OCI-LY1 (cell line): ENCODE measurements around the gene NDUFA7.
"Not testable (repeated sequence)": the region's sequence is repeated elsewhere in the genome, so short reads cannot be mapped to it uniquely, and the experiment has no call there.

Source experiments
- H2AFZ ChIP-seq: fragments of 200-600 bp; sonication (generic), shearing (Covaris generic); 2 replicates; pipeline ENCODE4 v1.6.0; 2014; ENCODE audit warnings: antibody characterized with exemption, mild to moderate bottlenecking, low read length
- H3F3A ChIP-seq: fragments of 200-600 bp; sonication (generic), shearing (Covaris generic); 2 replicates; pipeline ENCODE4 v1.6.0; 2014; ENCODE audit warnings: mild to moderate bottlenecking, antibody characterized with exemption, low read length, moderate library complexity; ENCODE audit not compliant: insufficient read depth
- H3K27ac ChIP-seq: fragments of 200-600 bp; sonication (generic); 2 replicates; pipeline ENCODE4 v1.5.1; 2014; ENCODE audit warnings: low read length, mixed run types, mild to moderate bottlenecking, low read depth; ENCODE audit not compliant: poor library complexity, severe bottlenecking
- H3K27me3 ChIP-seq: fragments of 200-600 bp; sonication (generic); 2 replicates; pipeline ENCODE4 v1.6.0; 2014; ENCODE audit warnings: antibody characterized with exemption, mild to moderate bottlenecking, low read length, moderate library complexity; ENCODE audit not compliant: insufficient read depth
- H3K36me3 ChIP-seq: fragments of 200-600 bp; sonication (generic); 2 replicates; pipeline ENCODE4 v1.6.1; 2014; ENCODE audit warnings: mild to moderate bottlenecking, antibody characterized with exemption, low read length, moderate library complexity, mixed read lengths; ENCODE audit not compliant: insufficient read depth
- H3K4me1 ChIP-seq: fragments of 200-600 bp; sonication (generic); 2 replicates; pipeline ENCODE4 v1.5.1; 2014; ENCODE audit warnings: mild to moderate bottlenecking, low read length, moderate library complexity; ENCODE audit not compliant: insufficient read depth, severe bottlenecking
- H3K4me2 ChIP-seq: fragments of 200-600 bp; sonication (generic), shearing (Covaris generic); 2 replicates; pipeline ENCODE4 v1.6.1; 2014; ENCODE audit warnings: low read length
- H3K4me3 ChIP-seq: fragments of 200-600 bp; sonication (generic); 2 replicates; pipeline ENCODE4 v1.5.1; 2014; ENCODE audit warnings: low read length, low read depth, mild to moderate bottlenecking, mixed read lengths; ENCODE audit not compliant: poor library complexity, severe bottlenecking
- H3K79me2 ChIP-seq: fragments of 200-600 bp; shearing (Covaris generic); 2 replicates; pipeline ENCODE4 v1.6.1; 2016; ENCODE audit warnings: mixed run types, low read length, mixed read lengths; ENCODE audit not compliant: insufficient read depth
- H3K9ac ChIP-seq: fragments of 200-600 bp; sonication (generic), shearing (Covaris generic); 2 replicates; pipeline ENCODE4 v1.6.1; 2014; ENCODE audit warnings: mild to moderate bottlenecking, low read length, mixed read lengths
- H3K9me2 ChIP-seq: fragments of 200-600 bp; sonication (generic), shearing (Covaris generic); 2 replicates; pipeline ENCODE4 v1.6.1; 2014; ENCODE audit warnings: low read depth, mild to moderate bottlenecking, low read length, mixed read lengths
- H3K9me3 ChIP-seq: fragments of 200-600 bp; shearing (Covaris generic); 2 replicates; pipeline ENCODE4 v1.6.1; 2014; ENCODE audit warnings: low read length, mixed read lengths
- H4K20me1 ChIP-seq: fragments of 200-600 bp; sonication (generic), shearing (Covaris generic); 2 replicates; pipeline ENCODE4 v1.6.0; 2016; ENCODE audit warnings: mild to moderate bottlenecking, low read length; ENCODE audit not compliant: insufficient read depth
- EZH2 ChIP-seq: fragments of 200-600 bp; sonication (generic), shearing (Covaris generic); IDR thresholded peaks from 2 replicates; pipeline ENCODE4 v1.8.0; 2017; ENCODE audit warnings: borderline replicate concordance, mixed run types, mild to moderate bottlenecking, antibody characterized with exemption, low read length, moderate library complexity, mixed read lengths
- TF ChIP-seq, protein P1 (sequence below): fragments of 200-600 bp; sonication (generic), shearing (Covaris generic); IDR thresholded peaks from 2 replicates; pipeline ENCODE4 v1.5.1; 2017; ENCODE audit warnings: mild to moderate bottlenecking, antibody characterized with exemption, low read length, moderate library complexity, mixed read lengths

NDUFA7 gene

DNA sequence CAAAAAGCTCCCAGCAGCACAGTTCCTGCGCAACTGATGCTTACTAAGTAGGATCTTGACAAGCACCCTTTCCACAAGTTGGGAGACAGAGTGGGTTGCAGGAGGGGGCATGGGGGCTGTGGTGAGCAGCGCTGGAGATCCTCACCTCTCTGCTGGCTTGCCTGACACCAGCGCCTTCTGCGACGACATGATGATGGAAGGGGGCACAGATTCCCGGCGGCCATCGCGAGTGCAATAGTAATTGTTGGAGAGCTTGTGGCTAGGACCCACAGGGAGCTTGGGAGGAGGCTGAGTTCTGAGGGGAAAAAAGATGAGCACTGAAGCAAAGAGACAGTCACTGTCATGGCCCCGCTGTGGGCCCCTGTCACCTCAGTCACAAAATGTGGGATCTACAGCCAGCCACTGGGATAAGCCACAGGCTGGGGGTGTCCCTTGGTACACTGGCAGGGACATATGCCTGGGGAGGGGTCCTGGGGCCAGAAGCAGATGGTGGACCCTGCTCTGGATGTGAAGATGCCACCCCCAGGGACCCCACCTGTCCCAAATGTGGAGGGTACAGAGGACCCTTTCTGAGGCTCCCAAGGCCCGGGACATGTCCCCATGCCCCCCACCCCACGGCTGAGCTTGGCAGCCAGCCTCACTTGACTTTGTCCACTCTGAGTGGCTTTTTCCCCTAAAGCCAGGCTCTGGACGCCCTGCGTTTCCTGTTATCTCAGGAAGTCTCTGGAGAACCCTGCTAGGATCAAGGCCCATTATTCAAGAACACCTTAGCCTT is 4.6 kb downstream of the NDUFA7 start:
- H3K9ac ChIP-seq, result peak overlapping the region; percentile 22; the same call in 1 of the 2 replicates
- H4K20me1 ChIP-seq, result no peaks in the 10 kb centered on the region
- H3K9me3 ChIP-seq, result no peaks in the 10 kb centered on the region
- no peak overlapping the region for H3K4me3 ChIP-seq
- H3K79me2 ChIP-seq, result peaks cover 14% of the 10 kb centered on the region; the same call in 1 of the 2 replicates
- peak overlapping the region; percentile 1; the same call in 1 of the 2 replicates for H3K4me2 ChIP-seq
- H3K27ac ChIP-seq, result peak overlapping the region; percentile 49
- peaks cover 26% of the 10 kb centered on the region for H3K4me1 ChIP-seq
- H3K27me3 ChIP-seq, result no peaks in the 10 kb centered on the region
- no peak for TF ChIP-seq EZH2
- TF ChIP-seq, protein P1, sequence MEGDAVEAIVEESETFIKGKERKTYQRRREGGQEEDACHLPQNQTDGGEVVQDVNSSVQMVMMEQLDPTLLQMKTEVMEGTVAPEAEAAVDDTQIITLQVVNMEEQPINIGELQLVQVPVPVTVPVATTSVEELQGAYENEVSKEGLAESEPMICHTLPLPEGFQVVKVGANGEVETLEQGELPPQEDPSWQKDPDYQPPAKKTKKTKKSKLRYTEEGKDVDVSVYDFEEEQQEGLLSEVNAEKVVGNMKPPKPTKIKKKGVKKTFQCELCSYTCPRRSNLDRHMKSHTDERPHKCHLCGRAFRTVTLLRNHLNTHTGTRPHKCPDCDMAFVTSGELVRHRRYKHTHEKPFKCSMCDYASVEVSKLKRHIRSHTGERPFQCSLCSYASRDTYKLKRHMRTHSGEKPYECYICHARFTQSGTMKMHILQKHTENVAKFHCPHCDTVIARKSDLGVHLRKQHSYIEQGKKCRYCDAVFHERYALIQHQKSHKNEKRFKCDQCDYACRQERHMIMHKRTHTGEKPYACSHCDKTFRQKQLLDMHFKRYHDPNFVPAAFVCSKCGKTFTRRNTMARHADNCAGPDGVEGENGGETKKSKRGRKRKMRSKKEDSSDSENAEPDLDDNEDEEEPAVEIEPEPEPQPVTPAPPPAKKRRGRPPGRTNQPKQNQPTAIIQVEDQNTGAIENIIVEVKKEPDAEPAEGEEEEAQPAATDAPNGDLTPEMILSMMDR, result no peak
- no peak overlapping the region for H2AFZ ChIP-seq
- peaks cover 47% of the 10 kb centered on the region for H3K36me3 ChIP-seq
- no peaks in the 10 kb centered on the region for H3F3A ChIP-seq
- H3K9me2 ChIP-seq, result no peaks in the 10 kb centered on the region

DNA sequence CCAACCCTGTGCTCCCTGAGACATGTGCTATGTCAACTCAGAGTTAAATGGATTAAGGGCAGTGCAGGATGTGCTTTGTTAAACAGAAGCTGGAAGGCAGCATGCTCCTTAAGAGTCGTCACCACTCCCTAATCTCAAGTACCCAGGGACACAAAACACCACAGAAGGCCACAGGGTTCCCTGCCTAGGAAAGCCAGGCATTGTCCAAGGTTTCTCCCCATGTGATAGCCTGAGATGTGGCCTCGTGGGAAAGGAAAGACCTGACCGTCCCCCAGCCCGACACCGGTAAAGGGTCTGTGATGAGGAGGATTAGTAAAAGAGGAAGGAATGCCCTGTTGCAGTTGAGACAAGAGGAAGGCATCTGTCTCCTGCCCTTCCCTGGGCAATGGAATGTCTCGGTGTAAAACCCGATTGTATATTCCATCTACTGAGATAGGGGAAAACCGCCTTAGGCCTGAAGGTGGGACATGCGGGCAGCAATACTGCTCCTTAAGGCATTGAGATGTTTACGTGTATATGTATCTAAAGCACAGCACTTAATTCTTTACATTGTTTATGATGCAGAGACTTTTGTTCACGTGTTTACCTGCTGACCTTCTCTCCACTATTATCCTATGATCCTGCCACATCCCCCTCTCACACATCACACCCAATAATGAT is 6.1 kb downstream of the NDUFA7 start:
- not testable (repeated sequence) for H3K9me2 ChIP-seq, H3F3A ChIP-seq, H3K27me3 ChIP-seq, H3K9ac ChIP-seq, H3K4me2 ChIP-seq, H3K27ac ChIP-seq, H3K4me3 ChIP-seq, H2AFZ ChIP-seq, H3K79me2 ChIP-seq, H3K9me3 ChIP-seq, H4K20me1 ChIP-seq
- Histone ChIP-seq H3K4me1 (peaks cover 22% of the 10 kb centered on the region), H3K36me3 (peaks cover 61% of the 10 kb centered on the region)

DNA sequence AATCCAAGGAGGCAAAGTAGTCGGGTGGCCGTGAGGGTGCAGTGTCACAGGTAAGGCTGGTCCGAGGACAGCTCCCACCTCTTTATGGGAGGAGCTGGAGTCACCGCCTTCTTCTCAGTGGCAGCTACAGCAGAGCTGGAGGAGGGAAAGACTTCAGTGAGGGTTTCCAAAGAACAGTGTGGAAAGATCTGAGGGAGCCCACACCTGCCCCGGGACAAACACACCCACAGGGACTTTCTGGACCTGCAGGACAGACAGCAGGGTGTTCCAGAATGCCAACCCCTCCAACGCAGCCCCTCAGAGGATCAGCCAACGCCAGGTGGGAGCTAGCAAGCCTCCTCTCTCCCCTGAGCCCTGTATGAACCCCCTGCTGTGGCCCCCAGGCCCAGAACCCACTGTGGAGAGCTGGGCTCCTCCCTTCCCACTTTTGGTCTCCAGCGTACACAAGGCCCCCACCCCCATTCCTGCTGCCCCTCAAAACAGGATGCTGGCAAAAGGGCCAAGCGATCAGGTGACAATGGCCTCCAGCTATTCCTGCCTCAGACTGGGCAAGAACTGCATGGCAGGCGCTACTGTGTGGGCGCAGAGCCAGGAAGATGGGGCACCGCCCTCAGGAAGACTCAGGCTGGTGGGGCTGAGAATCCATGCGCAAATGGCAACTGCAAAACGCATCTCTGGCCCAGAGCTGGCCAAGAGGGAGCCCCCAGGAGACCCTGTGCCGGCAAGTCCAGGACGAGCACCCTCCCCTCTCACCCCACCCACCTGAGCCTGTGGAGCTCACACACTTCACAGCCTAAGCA is 9.5 kb downstream of the NDUFA7 start:
- Histone ChIP-seq H3K27me3 (no peaks in the 10 kb centered on the region), H4K20me1 (no peaks in the 10 kb centered on the region), H3K9me2 (no peaks in the 10 kb centered on the region), H3K9ac (no peak overlapping the region), H2AFZ (no peak overlapping the region), H3K27ac (no peak overlapping the region), H3F3A (no peaks in the 10 kb centered on the region), H3K36me3 (peaks cover 64% of the 10 kb centered on the region), H3K9me3 (no peaks in the 10 kb centered on the region), H3K4me3 (no peak overlapping the region), H3K79me2 (no peaks in the 10 kb centered on the region; the same call in 1 of the 2 replicates), H3K4me1 (peaks cover 19% of the 10 kb centered on the region), H3K4me2 (no peak overlapping the region)
- no peak for TF ChIP-seq EZH2
- TF ChIP-seq, protein P1, result no peak
